Panc1 (cell line): ENCODE measurements around the gene NEU2. TPM values are rescaled to one million over a fixed set of nuclear protein-coding genes. Genes with fewer than 3 reads are reported as not detected.

Experiments used
- ATAC-seq: fragments of 200-7000 bp; cut with Tn5 transposase; 2 replicates; pipeline ENCODE4 v1.9.1; 2020; ENCODE audit warnings: mild to moderate bottlenecking, moderate library complexity
- BruUV-seq: library from RNA; stranded (reverse); fragments of 400-500 nt; replicated peaks from 2 replicates; lab custom pipeline; 2021; lab: Mats Ljungman, UMichigan
- CTCF ChIA-PET: fragments of 300-600 bp; sonication (Branson Sonifier 250); formaldehyde crosslinking; loops from one replicate; lab custom pipeline; 2022; ENCODE audit warnings: antibody characterized with exemption; lab: Charles Lee
- POLR2A ChIA-PET: fragments of 300-600 bp; sonication (Branson Sonifier 250); formaldehyde crosslinking; loops from one replicate; lab custom pipeline; 2022; ENCODE audit warnings: antibody characterized with exemption; lab: Charles Lee
- DNase-seq: peaks from one replicate; pipeline ENCODE4 v3.0.0-alpha.2; 2010; ENCODE audit warnings: low read depth, low spot score
- H3K27ac ChIP-seq: 2 replicates; pipeline ENCODE4 v1.5.1; 2011; ENCODE audit warnings: mild to moderate bottlenecking, low read length, inconsistent platforms
- H3K27me3 ChIP-seq: fragments of 200-500 bp; sonication (Bioruptor generic); 2 replicates; pipeline ENCODE4 v1.6.0; 2014; ENCODE audit warnings: low read length, inconsistent platforms; ENCODE audit not compliant: control insufficient read depth, insufficient read depth
- H3K36me3 ChIP-seq: fragments of 200-500 bp; sonication (Bioruptor generic); 2 replicates; pipeline ENCODE4 v1.5.1; 2014; ENCODE audit warnings: inconsistent platforms, mild to moderate bottlenecking, low read length, moderate library complexity; ENCODE audit not compliant: control insufficient read depth, insufficient read depth
- H3K4me1 ChIP-seq: 2 replicates; pipeline ENCODE4 v1.5.1; 2011; ENCODE audit warnings: inconsistent platforms, mild to moderate bottlenecking, low read length, moderate library complexity; ENCODE audit not compliant: control insufficient read depth, insufficient read depth
- H3K4me3 ChIP-seq, 2 experiments: 2 replicates each; pipeline ENCODE4 v1.5.1; 2011 to 2012; ENCODE audit warnings: low read depth in 2 of 2, low read length in 2 of 2, mild to moderate bottlenecking in 2 of 2, inconsistent platforms in 1 of 2, moderate library complexity in 1 of 2
- H3K9me3 ChIP-seq: fragments of 200-500 bp; sonication (Bioruptor generic); 2 replicates; pipeline ENCODE4 v1.5.1; 2014; ENCODE audit warnings: low read depth, mild to moderate bottlenecking, inconsistent platforms, low read length, moderate library complexity; ENCODE audit not compliant: control insufficient read depth, insufficient read depth
- POLR2AphosphoS5 ChIP-seq: IDR thresholded peaks from 2 replicates; pipeline ENCODE4 v1.6.1; 2012; ENCODE audit warnings: mild to moderate bottlenecking, low read depth, low read length, moderate library complexity
- SIN3A ChIP-seq: IDR thresholded peaks from 2 replicates; pipeline ENCODE4 v1.6.1; 2012; ENCODE audit warnings: low read depth, mild to moderate bottlenecking, low read length, moderate library complexity, borderline replicate concordance; ENCODE audit not compliant: insufficient read depth
- TCF7L2 ChIP-seq: IDR thresholded peaks from 2 replicates; pipeline ENCODE4 v1.6.1; 2011; ENCODE audit warnings: mild to moderate bottlenecking, low read depth, low read length, inconsistent platforms
- in situ Hi-C: cut with HindIII; loops from 2 replicates; pipeline ENCODE4 v1.10.0; 2016; ENCODE audit warnings: low sequenced_read_pairs, low pct_unique_long_range_greater_than_20kb
- intact Hi-C: fragments of 100-400 bp; cut with micrococcal nuclease; formaldehyde crosslinking; loops from one replicate; pipeline ENCODE4 v1.10.0; 2022; ENCODE audit not compliant: unreplicated experiment
- total RNA-seq: library from RNA; stranded (reverse); gene quantifications from one replicate; pipeline ENCODE4 v1.2.1, GENCODE V29; 2021; ENCODE audit not compliant: unreplicated experiment
- TF ChIP-seq, protein P1 (sequence below): fragments of 450-650 bp; IDR thresholded peaks from 2 replicates; pipeline ENCODE4 v1.5.1; 2017; ENCODE audit warnings: mild to moderate bottlenecking
- TF ChIP-seq, protein P2 (sequence below), 2 experiments: IDR thresholded peaks; 2 replicates each; pipeline ENCODE4 v1.6.1; 2011 to 2012; ENCODE audit warnings: low read depth in 2 of 2, control low read depth in 1 of 2, low read length in 1 of 2, mild to moderate bottlenecking in 1 of 2, moderate library complexity in 1 of 2; ENCODE audit not compliant: insufficient read depth in 1 of 2

Gene NEU2
- total RNA-seq, 1 experiment from 2014 or later = not detected

DNA sequence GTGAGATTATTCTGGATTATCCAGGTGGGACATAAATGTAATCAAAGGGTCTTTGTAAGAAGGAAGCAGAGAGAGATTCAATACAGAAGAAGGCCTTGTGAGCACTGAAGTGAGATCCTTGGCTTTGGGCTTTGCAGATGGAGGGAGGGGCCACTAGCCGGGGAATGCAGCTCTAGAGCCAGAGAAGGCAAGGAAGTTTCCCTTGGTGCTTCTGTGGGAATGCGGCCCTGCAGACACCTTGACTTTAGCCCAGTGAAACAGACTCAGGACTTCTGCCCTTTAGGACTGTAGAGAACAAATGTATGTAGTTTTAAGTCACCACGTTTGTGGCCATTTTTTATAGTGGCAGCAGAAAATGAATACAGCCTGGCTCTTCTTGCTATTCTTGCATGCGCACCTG lies 8.1 kb downstream of the NEU2 start:
- Histone ChIP-seq H3K27me3 (no peaks in the 10 kb centered on the region), H3K27ac (no peak overlapping the region), H3K4me3 (no peak overlapping the region), H3K36me3 (no peaks in the 10 kb centered on the region), H3K9me3 (no peaks in the 10 kb centered on the region), H3K4me1 (no peaks in the 10 kb centered on the region)
- DNase-seq (no peak), ATAC-seq (no peak)
- in situ Hi-C loops (no loop called here), intact Hi-C loops (no loop called here)
- TF ChIP-seq SIN3A (no peak), POLR2AphosphoS5 (no peak), TCF7L2 (no peak)
- TF ChIP-seq, protein P1, sequence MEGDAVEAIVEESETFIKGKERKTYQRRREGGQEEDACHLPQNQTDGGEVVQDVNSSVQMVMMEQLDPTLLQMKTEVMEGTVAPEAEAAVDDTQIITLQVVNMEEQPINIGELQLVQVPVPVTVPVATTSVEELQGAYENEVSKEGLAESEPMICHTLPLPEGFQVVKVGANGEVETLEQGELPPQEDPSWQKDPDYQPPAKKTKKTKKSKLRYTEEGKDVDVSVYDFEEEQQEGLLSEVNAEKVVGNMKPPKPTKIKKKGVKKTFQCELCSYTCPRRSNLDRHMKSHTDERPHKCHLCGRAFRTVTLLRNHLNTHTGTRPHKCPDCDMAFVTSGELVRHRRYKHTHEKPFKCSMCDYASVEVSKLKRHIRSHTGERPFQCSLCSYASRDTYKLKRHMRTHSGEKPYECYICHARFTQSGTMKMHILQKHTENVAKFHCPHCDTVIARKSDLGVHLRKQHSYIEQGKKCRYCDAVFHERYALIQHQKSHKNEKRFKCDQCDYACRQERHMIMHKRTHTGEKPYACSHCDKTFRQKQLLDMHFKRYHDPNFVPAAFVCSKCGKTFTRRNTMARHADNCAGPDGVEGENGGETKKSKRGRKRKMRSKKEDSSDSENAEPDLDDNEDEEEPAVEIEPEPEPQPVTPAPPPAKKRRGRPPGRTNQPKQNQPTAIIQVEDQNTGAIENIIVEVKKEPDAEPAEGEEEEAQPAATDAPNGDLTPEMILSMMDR = no peak
- TF ChIP-seq, protein P2, sequence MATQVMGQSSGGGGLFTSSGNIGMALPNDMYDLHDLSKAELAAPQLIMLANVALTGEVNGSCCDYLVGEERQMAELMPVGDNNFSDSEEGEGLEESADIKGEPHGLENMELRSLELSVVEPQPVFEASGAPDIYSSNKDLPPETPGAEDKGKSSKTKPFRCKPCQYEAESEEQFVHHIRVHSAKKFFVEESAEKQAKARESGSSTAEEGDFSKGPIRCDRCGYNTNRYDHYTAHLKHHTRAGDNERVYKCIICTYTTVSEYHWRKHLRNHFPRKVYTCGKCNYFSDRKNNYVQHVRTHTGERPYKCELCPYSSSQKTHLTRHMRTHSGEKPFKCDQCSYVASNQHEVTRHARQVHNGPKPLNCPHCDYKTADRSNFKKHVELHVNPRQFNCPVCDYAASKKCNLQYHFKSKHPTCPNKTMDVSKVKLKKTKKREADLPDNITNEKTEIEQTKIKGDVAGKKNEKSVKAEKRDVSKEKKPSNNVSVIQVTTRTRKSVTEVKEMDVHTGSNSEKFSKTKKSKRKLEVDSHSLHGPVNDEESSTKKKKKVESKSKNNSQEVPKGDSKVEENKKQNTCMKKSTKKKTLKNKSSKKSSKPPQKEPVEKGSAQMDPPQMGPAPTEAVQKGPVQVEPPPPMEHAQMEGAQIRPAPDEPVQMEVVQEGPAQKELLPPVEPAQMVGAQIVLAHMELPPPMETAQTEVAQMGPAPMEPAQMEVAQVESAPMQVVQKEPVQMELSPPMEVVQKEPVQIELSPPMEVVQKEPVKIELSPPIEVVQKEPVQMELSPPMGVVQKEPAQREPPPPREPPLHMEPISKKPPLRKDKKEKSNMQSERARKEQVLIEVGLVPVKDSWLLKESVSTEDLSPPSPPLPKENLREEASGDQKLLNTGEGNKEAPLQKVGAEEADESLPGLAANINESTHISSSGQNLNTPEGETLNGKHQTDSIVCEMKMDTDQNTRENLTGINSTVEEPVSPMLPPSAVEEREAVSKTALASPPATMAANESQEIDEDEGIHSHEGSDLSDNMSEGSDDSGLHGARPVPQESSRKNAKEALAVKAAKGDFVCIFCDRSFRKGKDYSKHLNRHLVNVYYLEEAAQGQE (IDR thresholded peaks at IDR 0.05; ENCODE audit: insufficient read depth in 1 of 2, low read depth in 2 of 2, low read length in 1 of 2) = no peak
- ChIA-PET POLR2A (no interaction called here), CTCF (no interaction called here)
- no TSS peak for BruUV-seq

DNA sequence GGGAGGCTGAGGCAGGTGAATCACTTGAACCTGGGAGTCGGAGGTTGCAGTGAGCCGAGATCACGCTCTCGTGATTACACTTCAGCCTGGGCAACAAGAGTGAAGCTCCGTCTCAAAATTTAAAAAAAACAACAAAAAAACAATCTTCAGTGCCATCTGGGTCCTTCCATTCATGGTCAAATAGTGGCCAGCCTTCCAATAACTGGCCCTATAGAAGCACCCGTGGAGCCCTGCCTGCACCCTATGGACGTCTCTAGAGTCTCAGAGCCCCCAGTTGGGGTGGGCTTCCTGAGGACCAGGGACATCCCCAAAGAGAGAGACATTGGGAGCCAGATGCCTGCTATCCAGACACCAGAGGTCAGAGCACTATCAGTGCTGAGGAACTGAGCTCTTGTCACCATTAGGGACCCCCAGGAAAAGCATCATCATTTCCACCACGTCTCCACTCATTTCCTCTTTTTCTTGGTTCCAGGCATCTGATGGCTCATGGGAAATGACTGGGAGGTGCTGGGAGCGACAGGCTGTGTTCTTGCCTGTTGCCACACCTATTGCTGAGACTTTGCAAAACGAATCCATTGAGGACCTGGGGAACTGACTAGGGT lies 9.4 kb downstream of the NEU2 start:
- POLR2A ChIA-PET = no interaction called here
- no peak for DNase-seq
- H3K36me3 ChIP-seq = no peaks in the 10 kb centered on the region
- TF ChIP-seq SIN3A (no peak), TCF7L2 (no peak), POLR2AphosphoS5 (no peak)
- TF ChIP-seq, protein P1 = no peak
- TF ChIP-seq, protein P2 (IDR thresholded peaks at IDR 0.05; ENCODE audit: insufficient read depth in 1 of 2, low read depth in 2 of 2, low read length in 1 of 2) = no peak
- CTCF ChIA-PET = no interaction called here
- no peak overlapping the region for H3K27ac ChIP-seq
- H3K4me3 ChIP-seq = no peak overlapping the region
- in situ Hi-C loops (no loop called here), intact Hi-C loops (no loop called here)
- no peak for ATAC-seq
- no TSS peak for BruUV-seq
- H3K27me3 ChIP-seq = no peaks in the 10 kb centered on the region
- H3K4me1 ChIP-seq = no peaks in the 10 kb centered on the region
- H3K9me3 ChIP-seq = no peaks in the 10 kb centered on the region
